K562 (cell line): ENCODE data around the gene MKS1. TPM values are rescaled to one million over a fixed set of nuclear protein-coding genes. Genes with fewer than 3 reads are reported as not detected.

Source experiments
- ATAC-seq: fragments of 200-7000 bp; cut with Tn5 transposase; 3 replicates; pipeline ENCODE4 v1.9.1; 2020; ENCODE audit warnings: moderate library complexity
- BruUV-seq: library from RNA; stranded (reverse); fragments of 400-500 nt; replicated peaks from 2 replicates; lab custom pipeline; 2021; lab: Mats Ljungman, UMichigan
- CTCF ChIA-PET: fragments of 300-600 bp; formaldehyde crosslinking; extraction: SDS; loops from one replicate; lab custom pipeline; 2021; ENCODE audit warnings: low intra/inter-chr PET ratio; lab: Yijun Ruan, JAX
- POLR2A ChIA-PET: fragments of 300-600, 350-650 bp; sonication (Branson Sonifier 250); formaldehyde crosslinking; extraction: SDS; loops from one replicate; lab custom pipeline; 2021; ENCODE audit warnings: antibody characterized with exemption, inconsistent platforms; lab: Yijun Ruan, JAX
- DNase-seq, 4 experiments: peaks; one replicate each; pipeline versions ENCODE4 v3.0.0 to v3.0.0-alpha.2; 2011 to 2018; ENCODE audit warnings: low spot score in 3 of 4, mixed read lengths in 3 of 4; ENCODE audit errors: extremely low read depth in 1 of 4
- FAIRE-seq: peaks from 2 replicates; lab custom pipeline; 2011; peaks lifted over from hg19 to GRCh38; lab: Jason Lieb, UNC
- H2AFZ ChIP-seq: 2 replicates; pipeline ENCODE4 v1.6.0; 2011; ENCODE audit warnings: low read depth, low read length, control low read depth, inconsistent platforms
- H3K27ac ChIP-seq: fragments of 200-600 bp; 3 replicates; pipeline ENCODE4 v1.8.0; 2011; ENCODE audit warnings: low read depth, mild to moderate bottlenecking, control low read depth, inconsistent platforms, low read length, moderate library complexity, mixed read lengths; ENCODE audit errors: extremely low read depth
- H3K27me3 ChIP-seq, 2 experiments: fragments of 300-600 bp in 1 of 2; 2 replicates in 1 of 2; 3 replicates in 1 of 2; pipeline versions ENCODE4 v1.6.0 to v1.8.0; 2011; ENCODE audit warnings: inconsistent platforms in 2 of 2, low read length in 2 of 2, mild to moderate bottlenecking in 1 of 2, mixed read lengths in 1 of 2, moderate library complexity in 1 of 2; ENCODE audit not compliant: control insufficient read depth in 2 of 2, insufficient read depth in 2 of 2
- H3K36me3 ChIP-seq: fragments of 300-600 bp; 3 replicates; pipeline ENCODE4 v1.8.0; 2011; ENCODE audit warnings: mild to moderate bottlenecking, low read length, inconsistent platforms; ENCODE audit not compliant: control insufficient read depth, insufficient read depth
- H3K4me1 ChIP-seq, 2 experiments: fragments of 200-600 bp in 1 of 2; replicated peaks in 1 of 2; 2 replicates in 1 of 2; 3 replicates in 1 of 2; pipeline versions ENCODE4 v1.5.1 to v1.8.0; 2011; ENCODE audit warnings: inconsistent platforms in 2 of 2, low read length in 2 of 2, mild to moderate bottlenecking in 1 of 2, mixed read lengths in 1 of 2, moderate library complexity in 1 of 2; ENCODE audit not compliant: control insufficient read depth in 2 of 2, insufficient read depth in 2 of 2
- H3K4me2 ChIP-seq: 2 replicates; pipeline ENCODE4 v1.6.1; 2011; ENCODE audit warnings: low read length, control low read depth, inconsistent platforms, mixed read lengths; ENCODE audit not compliant: insufficient read depth
- H3K4me3 ChIP-seq: fragments of 200-600 bp; sonication (generic), shearing (Covaris generic); 2 replicates; pipeline ENCODE4 v1.5.1; 2016; ENCODE audit warnings: control low read depth, inconsistent platforms
- H3K79me2 ChIP-seq: fragments of 200-600 bp; 3 replicates; pipeline ENCODE4 v1.8.0; 2011; ENCODE audit warnings: low read length, inconsistent platforms; ENCODE audit not compliant: control insufficient read depth, insufficient read depth
- H3K9ac ChIP-seq, 2 experiments: 2 replicates each; pipeline versions ENCODE4 v1.6.0 to v1.6.1; 2011; ENCODE audit warnings: low read depth in 2 of 2, low read length in 2 of 2, control low read depth in 1 of 2, inconsistent platforms in 1 of 2, mild to moderate bottlenecking in 1 of 2, mixed read lengths in 1 of 2; ENCODE audit not compliant: insufficient read depth in 1 of 2
- H3K9me1 ChIP-seq: one replicate; pipeline ENCODE4 v1.6.0; 2011; ENCODE audit warnings: inconsistent platforms, mild to moderate bottlenecking, low read length, moderate library complexity; ENCODE audit not compliant: control insufficient read depth, insufficient read depth
- H3K9me3 ChIP-seq: replicated peaks from 2 replicates; pipeline ENCODE4 v1.5.1; 2011; ENCODE audit warnings: low read depth, low read length, inconsistent platforms; ENCODE audit not compliant: control insufficient read depth, insufficient read depth
- H4K20me1 ChIP-seq: replicated peaks from 2 replicates; pipeline ENCODE4 v1.6.1; 2011; ENCODE audit warnings: low read length, inconsistent platforms, mixed read lengths; ENCODE audit not compliant: control insufficient read depth, insufficient read depth
- BRD4 ChIP-seq: fragments of 200-600 bp; sonication (generic); IDR thresholded peaks from 2 replicates; pipeline ENCODE4 v1.6.1; 2017; ENCODE audit warnings: inconsistent platforms
- JUNB ChIP-seq: fragments of 450-650 bp; formaldehyde crosslinking; conservative IDR thresholded peaks from 2 replicates; pipeline ENCODE4 v1.4.0; 2020; ENCODE audit warnings: mild to moderate bottlenecking
- POLR2A ChIP-seq: fragments of 450-650 bp; conservative IDR thresholded peaks from 2 replicates; pipeline ENCODE4 v1.6.1; 2016
- ZFP36 ChIP-seq: fragments of 150-350 bp; IDR thresholded peaks from 2 replicates; pipeline ENCODE4 v1.6.1; 2018; ENCODE audit warnings: low read length, low read depth; ENCODE audit not compliant: partially characterized antibody
- ZNF589 ChIP-seq: fragments of 200-800 bp; sonication (Bioruptor generic); IDR thresholded peaks from 2 replicates; pipeline ENCODE4 v1.6.1; 2016; ENCODE audit warnings: low read depth, missing genetic modification characterization, missing compliant biosample characterization
- WGBS: fragments of 100-300 bp; shearing (Covaris generic); methylation state at CpG from one replicate; pipeline ENCODE4 v1.1.6; 2016; ENCODE audit warnings: low coverage, mixed read lengths; ENCODE audit not compliant: insufficient coverage; ENCODE audit errors: missing lambda C conversion rate; 5-methylcytosine and 5-hydroxymethylcytosine counted together
- in situ Hi-C: fragments of 300-500 bp; cut with MboI; formaldehyde crosslinking; loops from 4 replicates; pipeline ENCODE4 v1.15.0; 2018; ENCODE audit warnings: inconsistent platforms, mixed read lengths
- intact Hi-C: fragments of 100-400 bp; cut with micrococcal nuclease; formaldehyde crosslinking; loops from 2 replicates; pipeline ENCODE4 v1.14.2; 2022
- polyA plus RNA-seq, 8 experiments: library from polyadenylated mRNA; depleted of rRNA in 4 of 8; stranded (reverse) in 5 of 8; unstranded in 3 of 8; fragments of >200 nt; fragmentation: Nextera tagmentation in 2 of 8; fragmentation: Illumina TruSeq in 1 of 8; extraction: Ambion mirVana in 2 of 8; extraction: Trizol in 1 of 8; gene quantifications; 2 replicates each; pipeline versions ENCODE4 v1.2.1 to v1.2.3, GENCODE V29; 2011 to 2014; ENCODE audit warnings: inconsistent platforms in 1 of 8, missing spikeins in 1 of 8
- total RNA-seq, 7 experiments: library from RNA; depleted of rRNA in 6 of 7; stranded (reverse); fragments of >200 nt in 6 of 7; fragmentation: Illumina TruSeq in 2 of 7; extraction: Trizol in 2 of 7; gene quantifications; 2 replicates each; pipeline versions ENCODE4 v1.2.1 to v1.2.3, GENCODE V29; 2011 to 2021; ENCODE audit warnings: low replicate concordance in 1 of 7
- TF ChIP-seq, protein P1 (sequence below): fragments of 450-650 bp; IDR thresholded peaks from 2 replicates; pipeline ENCODE4 v1.7.0; 2016; ENCODE audit warnings: borderline replicate concordance
- TF ChIP-seq, protein P2 (sequence below): fragments of 250-450 bp; sonication (Bioruptor Pico); IDR thresholded peaks from 2 replicates; pipeline ENCODE4 v1.8.0; 2022; ENCODE audit warnings: moderate library complexity, mild to moderate bottlenecking, inconsistent platforms
- TF ChIP-seq, protein P3 (sequence below): fragments of 450-650 bp; formaldehyde crosslinking; IDR thresholded peaks from 2 replicates; pipeline ENCODE4 v1.4.0; 2020; ENCODE audit warnings: mild to moderate bottlenecking, moderate library complexity

The MKS1 gene
- total and polyA plus RNA-seq, 9 of the 15 experiments (the other 6 are each of a cell fraction or from before 2014, with no cell fraction given) = 16.3 to 31.0 (median 25.9) TPM

DNA sequence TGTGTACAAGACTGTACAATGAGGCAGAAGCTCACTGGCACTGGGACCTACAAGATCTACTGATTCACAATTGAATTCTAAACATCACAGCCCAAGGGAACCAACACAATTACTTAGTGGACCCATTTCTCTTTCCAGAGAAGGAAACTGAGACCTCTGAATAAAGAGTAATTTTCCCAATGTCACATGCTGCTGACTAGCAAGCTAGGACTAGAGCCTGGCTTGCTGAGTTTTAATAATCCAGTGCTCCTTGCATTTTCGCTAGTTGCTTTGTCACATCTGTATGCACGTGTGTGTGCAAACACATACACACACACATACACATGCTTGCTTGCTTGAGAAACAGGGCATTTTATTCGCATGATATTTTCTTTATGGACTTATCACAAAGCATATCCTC lies 15.5 kb upstream of the MKS1 start:
- TF ChIP-seq POLR2A (no peak), ZFP36 (no peak), BRD4 (no peak), ZNF589 (CRISPR knock-in tag) (no peak), JUNB (no peak)
- TF ChIP-seq, protein P1, sequence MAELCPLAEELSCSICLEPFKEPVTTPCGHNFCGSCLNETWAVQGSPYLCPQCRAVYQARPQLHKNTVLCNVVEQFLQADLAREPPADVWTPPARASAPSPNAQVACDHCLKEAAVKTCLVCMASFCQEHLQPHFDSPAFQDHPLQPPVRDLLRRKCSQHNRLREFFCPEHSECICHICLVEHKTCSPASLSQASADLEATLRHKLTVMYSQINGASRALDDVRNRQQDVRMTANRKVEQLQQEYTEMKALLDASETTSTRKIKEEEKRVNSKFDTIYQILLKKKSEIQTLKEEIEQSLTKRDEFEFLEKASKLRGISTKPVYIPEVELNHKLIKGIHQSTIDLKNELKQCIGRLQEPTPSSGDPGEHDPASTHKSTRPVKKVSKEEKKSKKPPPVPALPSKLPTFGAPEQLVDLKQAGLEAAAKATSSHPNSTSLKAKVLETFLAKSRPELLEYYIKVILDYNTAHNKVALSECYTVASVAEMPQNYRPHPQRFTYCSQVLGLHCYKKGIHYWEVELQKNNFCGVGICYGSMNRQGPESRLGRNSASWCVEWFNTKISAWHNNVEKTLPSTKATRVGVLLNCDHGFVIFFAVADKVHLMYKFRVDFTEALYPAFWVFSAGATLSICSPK = no peak
- TF ChIP-seq, protein P2, sequence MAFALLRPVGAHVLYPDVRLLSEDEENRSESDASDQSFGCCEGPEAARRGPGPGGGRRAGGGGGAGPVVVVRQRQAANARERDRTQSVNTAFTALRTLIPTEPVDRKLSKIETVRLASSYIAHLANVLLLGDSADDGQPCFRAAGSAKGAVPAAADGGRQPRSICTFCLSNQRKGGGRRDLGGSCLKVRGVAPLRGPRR (CRISPR knock-in tag) = no peak
- TF ChIP-seq, protein P3, sequence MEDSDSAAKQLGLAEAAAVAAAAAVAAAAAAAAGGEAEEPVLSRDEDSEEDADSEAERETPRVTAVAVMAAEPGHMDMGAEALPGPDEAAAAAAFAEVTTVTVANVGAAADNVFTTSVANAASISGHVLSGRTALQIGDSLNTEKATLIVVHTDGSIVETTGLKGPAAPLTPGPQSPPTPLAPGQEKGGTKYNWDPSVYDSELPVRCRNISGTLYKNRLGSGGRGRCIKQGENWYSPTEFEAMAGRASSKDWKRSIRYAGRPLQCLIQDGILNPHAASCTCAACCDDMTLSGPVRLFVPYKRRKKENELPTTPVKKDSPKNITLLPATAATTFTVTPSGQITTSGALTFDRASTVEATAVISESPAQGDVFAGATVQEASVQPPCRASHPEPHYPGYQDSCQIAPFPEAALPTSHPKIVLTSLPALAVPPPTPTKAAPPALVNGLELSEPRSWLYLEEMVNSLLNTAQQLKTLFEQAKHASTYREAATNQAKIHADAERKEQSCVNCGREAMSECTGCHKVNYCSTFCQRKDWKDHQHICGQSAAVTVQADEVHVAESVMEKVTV (CRISPR knock-in tag) = no peak
- Histone ChIP-seq H3K36me3 (no peaks in the 10 kb centered on the region), H3K4me3 (no peak overlapping the region), H2AFZ (no peak overlapping the region), H4K20me1 (no peaks in the 10 kb centered on the region), H3K9me1 (no peaks in the 10 kb centered on the region), H3K27me3 (peaks cover 0 to 10% of the 10 kb centered on the region in 2 experiments; a peak in 3 of 5 replicates), H3K4me1 (peaks cover 0 to 14% of the 10 kb centered on the region in 2 experiments; a peak in 3 of 5 replicates), H3K4me2 (no peak overlapping the region), H3K9ac (no peak overlapping the region), H3K9me3 (no peaks in the 10 kb centered on the region), H3K79me2 (no peaks in the 10 kb centered on the region), H3K27ac (no peak overlapping the region)
- intact Hi-C loops (no loop called here), in situ Hi-C loops (no loop called here)
- DNase-seq (no peak), ATAC-seq (no peak), FAIRE-seq (no peak)
- 7% methylated on average over 3 of the region's 3 CpGs for WGBS
- POLR2A ChIA-PET = interaction anchor here (1.0 kb wide), 1 partner anchor 11 kb away, joined by 3 read pairs; no protein-coding TSS in a partner anchor
- BruUV-seq = no TSS peak
- CTCF ChIA-PET = no interaction called here
